ENCODE data around the gene ZNF768.

The ZNF768 gene

DNA sequence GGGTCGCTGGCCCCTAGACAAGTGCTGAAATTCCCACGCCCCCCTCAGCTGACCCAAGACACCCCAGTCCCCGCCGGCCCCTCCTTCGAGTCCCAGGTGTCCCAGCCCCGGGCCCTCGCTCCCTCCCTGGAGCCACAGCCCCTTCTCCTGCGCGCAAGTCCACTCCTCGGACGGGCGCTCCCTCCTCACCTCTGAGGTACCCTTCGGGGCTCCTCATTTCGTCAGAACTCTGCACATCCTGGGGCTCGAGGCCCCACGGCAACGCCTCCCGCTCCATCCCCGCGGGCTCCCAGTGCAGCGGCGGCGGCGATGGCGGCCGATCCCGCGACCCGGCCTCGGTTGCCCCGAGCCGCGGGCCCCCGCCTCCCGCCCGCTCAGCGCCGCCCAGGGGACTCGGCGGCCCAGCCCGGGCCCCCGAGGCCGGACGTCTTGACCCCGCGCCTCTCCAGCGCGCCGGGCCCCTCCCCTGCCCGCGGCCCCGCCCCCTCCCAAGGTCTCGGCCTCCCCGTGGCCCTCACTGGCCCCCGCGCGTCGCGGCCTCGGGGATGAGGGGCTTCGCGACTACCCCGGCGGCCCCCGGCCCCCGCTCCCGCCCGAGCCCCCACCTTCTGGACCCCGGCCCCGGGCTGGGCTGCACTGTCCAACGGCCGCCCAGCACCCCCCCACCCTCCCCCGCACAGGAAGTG is at the start of gene ZNF768:
ZNF768 (minus strand) TSS at position 430 of the 686 bp plus-strand sequence; CDS start at position 277, 153 bp downstream.
- TF ChIP-seq, protein P1, sequence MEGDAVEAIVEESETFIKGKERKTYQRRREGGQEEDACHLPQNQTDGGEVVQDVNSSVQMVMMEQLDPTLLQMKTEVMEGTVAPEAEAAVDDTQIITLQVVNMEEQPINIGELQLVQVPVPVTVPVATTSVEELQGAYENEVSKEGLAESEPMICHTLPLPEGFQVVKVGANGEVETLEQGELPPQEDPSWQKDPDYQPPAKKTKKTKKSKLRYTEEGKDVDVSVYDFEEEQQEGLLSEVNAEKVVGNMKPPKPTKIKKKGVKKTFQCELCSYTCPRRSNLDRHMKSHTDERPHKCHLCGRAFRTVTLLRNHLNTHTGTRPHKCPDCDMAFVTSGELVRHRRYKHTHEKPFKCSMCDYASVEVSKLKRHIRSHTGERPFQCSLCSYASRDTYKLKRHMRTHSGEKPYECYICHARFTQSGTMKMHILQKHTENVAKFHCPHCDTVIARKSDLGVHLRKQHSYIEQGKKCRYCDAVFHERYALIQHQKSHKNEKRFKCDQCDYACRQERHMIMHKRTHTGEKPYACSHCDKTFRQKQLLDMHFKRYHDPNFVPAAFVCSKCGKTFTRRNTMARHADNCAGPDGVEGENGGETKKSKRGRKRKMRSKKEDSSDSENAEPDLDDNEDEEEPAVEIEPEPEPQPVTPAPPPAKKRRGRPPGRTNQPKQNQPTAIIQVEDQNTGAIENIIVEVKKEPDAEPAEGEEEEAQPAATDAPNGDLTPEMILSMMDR (IDR thresholded peaks at IDR 0.05), result no peak
- no peak for TF ChIP-seq ZFX (IDR thresholded peaks at IDR 0.05; ENCODE audit: borderline replicate concordance)
- H3K27ac ChIP-seq, result peak within 1 kb of the TSS; percentile 98

DNA sequence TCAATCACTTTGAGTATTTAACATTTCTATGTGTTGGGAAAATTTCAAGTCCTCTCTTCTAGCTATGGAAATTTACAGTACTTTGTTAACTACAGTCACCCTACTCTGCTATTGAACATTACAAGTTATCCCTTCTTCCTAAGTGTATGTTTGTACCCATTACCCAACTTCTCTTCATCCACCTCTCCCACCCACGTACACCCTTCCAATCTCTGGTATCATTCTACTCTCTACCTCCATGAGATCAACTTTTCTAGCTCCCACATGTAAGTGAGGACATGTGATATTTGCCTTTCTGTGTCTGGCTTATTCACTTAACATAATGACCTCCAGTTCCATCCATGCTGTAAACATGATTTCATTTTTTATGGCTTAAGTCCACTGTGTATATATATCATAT is 48.3 kb upstream of the ZNF768 start:
- TF ChIP-seq, protein P1 (IDR thresholded peaks at IDR 0.05), result no peak
- no peak for TF ChIP-seq ZFX (IDR thresholded peaks at IDR 0.05; ENCODE audit: borderline replicate concordance)
- no peak overlapping the region for H3K27ac ChIP-seq

DNA sequence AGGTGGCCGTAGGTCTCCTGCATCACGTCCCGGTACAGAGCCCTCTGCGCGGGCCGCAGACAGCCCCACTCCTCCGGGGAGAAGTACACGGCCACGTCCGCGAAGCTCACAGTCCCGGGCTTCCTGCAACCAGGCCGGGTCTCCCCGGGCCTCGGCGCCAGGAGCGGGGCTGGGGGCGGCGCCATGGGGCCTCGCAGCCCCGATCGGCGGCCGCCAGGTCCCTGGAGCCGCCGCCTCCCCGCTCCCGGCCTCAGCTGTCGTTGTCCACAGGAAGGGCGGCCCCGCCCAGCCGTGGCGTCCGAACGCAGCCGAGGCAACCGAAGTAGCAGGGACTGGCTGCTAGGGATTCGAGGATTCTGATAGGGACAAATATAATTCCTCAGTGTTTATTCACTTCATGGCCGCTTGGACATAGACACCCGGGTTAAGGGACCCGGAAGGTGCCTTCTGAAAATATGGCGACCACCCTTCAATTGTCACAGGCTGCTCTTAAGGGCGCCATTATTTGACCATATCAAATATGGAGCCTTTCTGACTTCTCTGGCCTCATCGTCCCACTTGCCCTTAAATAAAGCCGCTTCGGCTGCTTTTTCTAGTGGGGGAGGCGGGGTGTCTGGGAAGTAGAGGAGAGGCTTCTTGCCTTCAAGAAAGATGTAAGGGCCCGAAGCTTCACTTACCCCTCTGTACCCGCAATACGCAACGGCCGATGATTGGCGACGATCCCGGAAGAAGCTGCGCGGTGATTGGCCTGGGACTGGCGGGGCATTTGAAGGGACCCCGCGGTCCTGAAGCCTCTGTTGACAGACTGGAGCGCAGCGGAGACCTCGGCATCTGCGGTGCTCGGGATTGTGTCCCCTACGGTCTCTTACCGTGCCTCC is 45.3 kb upstream of the ZNF768 start, which contains the start of gene ZNF688:
ZNF688 (minus strand) TSS at position 270 of the 878 bp plus-strand sequence; CDS start at position 185, 85 bp downstream.
- H3K27ac ChIP-seq, result peak within 1 kb of the TSS; percentile 89
- TF ChIP-seq, protein P1 (IDR thresholded peaks at IDR 0.05), result no peak
- no peak for TF ChIP-seq ZFX (IDR thresholded peaks at IDR 0.05; ENCODE audit: borderline replicate concordance)

DNA sequence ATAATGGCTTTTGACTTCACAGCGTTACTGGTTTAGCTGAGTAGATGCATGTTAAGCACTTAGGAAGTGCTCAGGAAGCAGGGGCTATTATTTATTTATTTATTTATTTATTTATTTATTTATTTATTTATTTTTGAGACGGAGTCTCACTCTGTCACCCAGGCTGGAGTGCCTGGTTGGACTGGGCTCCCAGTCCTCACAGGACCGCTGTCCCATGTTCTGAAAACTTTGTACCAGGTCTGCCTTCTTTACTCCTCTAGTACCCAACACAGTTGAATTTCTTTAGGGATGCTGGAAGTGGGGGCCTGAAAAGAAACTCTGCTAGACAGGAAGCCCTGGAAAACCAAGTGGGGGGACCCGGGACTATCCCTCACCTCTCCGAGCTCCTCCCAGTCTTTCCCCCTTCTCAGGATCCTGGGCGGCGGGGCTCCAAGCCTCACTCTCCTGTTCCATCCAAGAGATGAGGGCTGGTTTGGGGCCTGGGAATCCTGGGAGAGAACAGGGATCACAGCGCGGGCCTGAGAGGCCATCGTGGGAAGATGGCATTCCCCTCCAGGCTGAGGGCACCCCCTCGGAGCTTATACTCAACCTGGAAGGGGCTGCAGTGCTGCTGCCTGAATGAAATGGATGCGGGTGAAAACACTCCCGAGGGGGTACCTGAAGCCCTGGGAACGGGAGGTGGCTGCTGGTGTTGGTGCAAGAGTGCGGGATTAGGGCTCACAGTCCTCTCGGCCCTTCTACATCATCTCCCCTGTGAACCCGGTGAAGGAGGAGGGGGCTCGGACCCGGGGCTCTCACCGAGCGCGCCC is 44.5 kb upstream of the ZNF768 start:
- peak overlapping the region; percentile 89 for H3K27ac ChIP-seq
- TF ChIP-seq ZFX (IDR thresholded peaks at IDR 0.05; ENCODE audit: borderline replicate concordance), result no peak
- TF ChIP-seq, protein P1 (IDR thresholded peaks at IDR 0.05), result no peak

DNA sequence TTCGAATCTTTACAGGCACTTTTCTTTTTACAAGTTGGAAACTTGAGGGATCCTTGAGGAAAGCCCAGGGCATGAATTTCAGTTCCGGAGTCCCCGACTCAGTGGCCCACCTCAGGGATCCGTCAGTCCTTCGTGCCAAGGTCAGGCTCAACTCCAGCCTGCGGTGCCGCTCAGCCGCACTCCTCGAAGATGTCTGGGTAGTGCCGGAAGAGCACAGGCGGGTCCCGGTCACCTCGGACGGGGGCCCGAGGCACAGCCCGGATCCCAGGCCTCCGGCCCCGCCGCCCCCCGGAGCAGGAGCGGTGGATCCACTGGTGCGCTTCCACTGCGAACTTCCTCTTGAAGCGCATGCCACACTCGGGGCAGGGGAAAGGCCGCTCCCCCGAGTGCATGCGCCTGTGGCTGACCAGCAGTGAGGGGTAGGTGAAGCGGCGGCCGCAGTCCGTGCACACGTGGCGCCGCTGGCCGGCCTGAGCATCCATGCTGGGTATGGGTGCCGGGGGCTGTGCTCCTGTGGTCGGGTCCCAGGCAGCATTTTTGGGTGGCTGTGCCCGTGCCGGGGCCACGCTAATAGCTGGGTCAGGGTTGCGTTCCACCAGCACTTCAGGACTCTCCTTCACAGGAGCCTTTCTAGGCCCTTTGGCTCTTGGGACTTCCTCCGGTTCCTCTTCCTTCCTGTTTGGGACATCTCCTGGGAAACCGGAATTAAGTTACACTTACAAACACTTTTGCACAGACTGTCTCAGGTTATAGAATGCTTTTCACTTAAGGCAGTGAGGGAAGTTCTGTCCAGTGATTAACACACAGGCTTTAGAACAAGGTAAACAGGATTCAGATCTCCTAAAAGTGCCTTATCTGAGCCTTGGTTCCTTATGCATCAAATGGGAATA is 43.6 kb upstream of the ZNF768 start:
- peak overlapping the region; percentile 89; the same call in 1 of the 2 replicates for H3K27ac ChIP-seq
- TF ChIP-seq, protein P1 (IDR thresholded peaks at IDR 0.05), result no peak
- TF ChIP-seq ZFX (IDR thresholded peaks at IDR 0.05; ENCODE audit: borderline replicate concordance), result no peak

DNA sequence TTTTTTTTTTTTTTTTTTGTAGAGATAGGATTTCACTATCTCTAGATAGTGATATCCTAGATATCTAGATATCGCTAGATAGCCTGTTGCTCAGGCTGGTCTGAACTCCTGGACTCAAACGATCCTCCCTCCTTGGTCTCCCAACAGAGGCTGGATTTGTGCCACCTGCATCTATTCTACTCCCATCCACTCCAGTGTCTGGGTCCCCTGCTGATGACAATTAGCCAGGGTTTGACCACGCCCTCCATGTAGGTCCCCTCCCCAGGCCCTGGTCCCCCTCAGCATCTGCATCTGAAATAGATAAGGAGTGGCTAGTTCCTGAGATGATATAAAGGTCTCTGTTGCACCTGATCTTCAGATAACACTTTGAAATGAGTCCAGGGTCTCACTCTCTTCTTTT is 42.9 kb upstream of the ZNF768 start:
- no peak overlapping the region for H3K27ac ChIP-seq
- TF ChIP-seq, protein P1 (IDR thresholded peaks at IDR 0.05), result no peak
- no peak for TF ChIP-seq ZFX (IDR thresholded peaks at IDR 0.05; ENCODE audit: borderline replicate concordance)
